Mesothelial cell of epicardium (in vitro differentiated cells): ENCODE measurements around the gene THEMIS2. TPM values are rescaled to one million over a fixed set of nuclear protein-coding genes. Genes with fewer than 3 reads are reported as not detected.

ENCODE experiments used
- DNase-seq, 2 experiments: peaks; one replicate each; pipeline ENCODE4 v3.0.0; 2021; ENCODE audit warnings: low spot score in 2 of 2; ENCODE audit not compliant: unreplicated experiment in 2 of 2
- H3K27ac Mint-ChIP-seq: 2 replicates; pipeline ENCODE4 v1.8.0; 2021; ENCODE audit warnings: mixed read lengths
- H3K27me3 Mint-ChIP-seq: 2 replicates; pipeline ENCODE4 v1.8.0; 2021; ENCODE audit warnings: low read depth, mixed read lengths
- H3K36me3 Mint-ChIP-seq: 2 replicates; pipeline ENCODE4 v1.8.0; 2021; ENCODE audit warnings: mixed read lengths
- H3K4me1 Mint-ChIP-seq: 2 replicates; pipeline ENCODE4 v1.8.0; 2021; ENCODE audit warnings: mixed read lengths
- H3K4me3 Mint-ChIP-seq: 2 replicates; pipeline ENCODE4 v1.8.0; 2021; ENCODE audit warnings: mild to moderate bottlenecking, moderate library complexity, mixed read lengths
- H3K9me3 Mint-ChIP-seq: 2 replicates; pipeline ENCODE4 v1.8.0; 2021; ENCODE audit warnings: mixed read lengths
- total RNA-seq: library from RNA; stranded (reverse); gene quantifications from 3 replicates; pipeline ENCODE4 v1.2.1, GENCODE V29; 2021
- TF ChIP-seq, protein P1 (sequence below): fragments of 200-600 bp; sonication (generic); IDR thresholded peaks from one replicate; pipeline ENCODE4 v1.5.0; 2021; ENCODE audit warnings: antibody characterized with exemption; ENCODE audit not compliant: unreplicated experiment

The THEMIS2 gene
- total RNA-seq, 1 donor from 2014 or later = 0.63 TPM

DNA sequence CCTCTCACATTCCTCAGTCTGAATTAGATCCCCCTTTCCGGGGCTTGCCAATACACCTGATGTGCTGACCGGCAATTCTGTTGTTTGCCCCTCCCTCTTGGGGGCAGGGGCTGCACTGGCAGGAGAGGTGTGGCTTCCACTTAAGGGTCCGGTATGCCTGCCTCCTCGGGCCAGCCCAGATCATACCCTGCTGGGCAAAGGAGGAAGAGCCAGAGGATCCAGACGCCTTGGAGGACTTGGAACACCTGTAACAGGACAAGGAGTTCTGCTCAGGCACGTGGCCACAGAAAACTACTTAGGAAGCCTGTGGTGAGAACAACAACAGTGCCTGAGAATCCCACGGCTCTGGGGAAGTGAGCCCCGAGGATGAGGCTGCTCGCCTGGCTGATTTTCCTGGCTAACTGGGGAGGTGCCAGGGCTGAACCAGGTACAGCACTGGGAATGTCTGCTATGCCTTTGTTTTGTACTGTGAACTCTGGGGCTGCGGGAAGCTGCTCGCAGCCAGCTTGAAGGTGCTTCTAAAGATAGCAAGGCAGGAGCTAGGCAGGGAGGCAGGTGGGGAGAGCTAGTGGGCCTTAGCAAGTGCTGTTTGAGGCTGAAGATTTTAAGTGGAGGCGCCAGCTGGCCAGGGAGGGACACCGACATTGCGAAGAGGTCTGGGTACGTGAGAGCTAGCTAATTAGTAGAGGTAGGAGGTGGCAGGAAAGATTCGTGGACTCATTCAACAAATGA, 62.6 kb downstream of the THEMIS2 start, which contains the start of gene SMPDL3B:
TSS of gene SMPDL3B (plus strand) at position 183 of the 732 bp plus-strand sequence. CDS start at position 367, 184 bp downstream.
- H3K4me1 Mint-ChIP-seq = peaks cover 10% of the 10 kb centered on the region
- no peaks in the 10 kb centered on the region for H3K9me3 Mint-ChIP-seq
- peak within 1 kb of the TSS; percentile 69 for H3K4me3 Mint-ChIP-seq
- H3K27me3 Mint-ChIP-seq = peaks cover 23% of the 10 kb centered on the region
- peak in 1 of 2 experiments; percentile 55 for DNase-seq
- TF ChIP-seq, protein P1, sequence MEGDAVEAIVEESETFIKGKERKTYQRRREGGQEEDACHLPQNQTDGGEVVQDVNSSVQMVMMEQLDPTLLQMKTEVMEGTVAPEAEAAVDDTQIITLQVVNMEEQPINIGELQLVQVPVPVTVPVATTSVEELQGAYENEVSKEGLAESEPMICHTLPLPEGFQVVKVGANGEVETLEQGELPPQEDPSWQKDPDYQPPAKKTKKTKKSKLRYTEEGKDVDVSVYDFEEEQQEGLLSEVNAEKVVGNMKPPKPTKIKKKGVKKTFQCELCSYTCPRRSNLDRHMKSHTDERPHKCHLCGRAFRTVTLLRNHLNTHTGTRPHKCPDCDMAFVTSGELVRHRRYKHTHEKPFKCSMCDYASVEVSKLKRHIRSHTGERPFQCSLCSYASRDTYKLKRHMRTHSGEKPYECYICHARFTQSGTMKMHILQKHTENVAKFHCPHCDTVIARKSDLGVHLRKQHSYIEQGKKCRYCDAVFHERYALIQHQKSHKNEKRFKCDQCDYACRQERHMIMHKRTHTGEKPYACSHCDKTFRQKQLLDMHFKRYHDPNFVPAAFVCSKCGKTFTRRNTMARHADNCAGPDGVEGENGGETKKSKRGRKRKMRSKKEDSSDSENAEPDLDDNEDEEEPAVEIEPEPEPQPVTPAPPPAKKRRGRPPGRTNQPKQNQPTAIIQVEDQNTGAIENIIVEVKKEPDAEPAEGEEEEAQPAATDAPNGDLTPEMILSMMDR = no peak
- H3K27ac Mint-ChIP-seq = peak within 1 kb of the TSS; percentile 67
- H3K36me3 Mint-ChIP-seq = no peaks in the 10 kb centered on the region

DNA sequence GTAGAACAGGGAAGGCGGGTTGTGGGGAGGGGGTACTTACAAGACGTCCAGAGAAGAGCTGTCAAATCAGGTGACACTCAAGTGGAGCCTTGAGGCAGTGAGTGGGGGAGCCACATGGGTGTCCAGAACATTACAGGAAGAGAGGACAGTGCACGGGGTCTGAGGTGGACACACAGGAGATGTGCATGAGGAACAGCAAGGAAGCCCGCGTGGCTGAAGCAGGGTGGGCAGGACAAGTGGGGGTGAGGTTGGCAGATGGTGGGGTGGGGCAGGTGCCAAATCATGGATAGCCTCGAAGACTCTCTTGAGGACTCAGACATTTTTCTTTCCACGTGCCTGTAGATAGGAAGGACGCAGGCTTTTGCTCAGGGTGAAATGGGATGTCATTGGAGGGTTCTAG, 63.4 kb downstream of the THEMIS2 start:
- TF ChIP-seq, protein P1 = no peak
- Mint-ChIP-seq H3K27me3 (peaks cover 23% of the 10 kb centered on the region), H3K27ac (no peak overlapping the region), H3K9me3 (no peaks in the 10 kb centered on the region), H3K4me1 (peaks cover 10% of the 10 kb centered on the region), H3K36me3 (no peaks in the 10 kb centered on the region), H3K4me3 (peak overlapping the region; percentile 69)
- no peak for DNase-seq

Other genes starting within 250 kb of the THEMIS2 start
- 0.11 to 0.53 TPM (median 0.20 TPM) in 3 replicates for gene FGR, start 237.4 kb upstream of the THEMIS2 start, total RNA-seq
- 419 to 500 TPM (median 425 TPM) in 3 replicates for gene IFI6, start 200.4 kb upstream of the THEMIS2 start, total RNA-seq
- gene FAM76A, start 146.6 kb upstream of the THEMIS2 start, total RNA-seq = 12.0 to 12.4 TPM (median 12.4 TPM) in 3 replicates
- gene STX12, start 99.3 kb upstream of the THEMIS2 start, total RNA-seq = 25.0 to 26.8 TPM (median 26.1 TPM) in 3 replicates
- 42.9 to 45.7 TPM (median 43.5 TPM) in 3 replicates for gene PPP1R8, start 41.8 kb upstream of the THEMIS2 start, total RNA-seq
- 23.1 to 25.8 TPM (median 23.4 TPM) in 3 replicates for gene RPA2, start 42.0 kb downstream of the THEMIS2 start, total RNA-seq
- 7.4 to 8.8 TPM (median 8.4 TPM) in 3 replicates for gene SMPDL3B, start 62.5 kb downstream of the THEMIS2 start, total RNA-seq
- 13.8 to 14.5 TPM (median 14.4 TPM) in 3 replicates for gene XKR8, start 87.4 kb downstream of the THEMIS2 start, total RNA-seq
- gene EYA3, start 216.1 kb downstream of the THEMIS2 start, total RNA-seq = 28.3 to 30.2 TPM (median 29.3 TPM) in 3 replicates